ENCODE measurements around the gene NEU1. TPM values are rescaled to one million over a fixed set of nuclear protein-coding genes. Genes with fewer than 3 reads are reported as not detected.
A peak's percentile ranks its signal among the peaks of the same experiment; 100 is the strongest.

Gene NEU1
- polyA plus RNA-seq, 2 of the 4 experiments (the other 2 are of a cell fraction), result 15.8 to 19.2 TPM

DNA sequence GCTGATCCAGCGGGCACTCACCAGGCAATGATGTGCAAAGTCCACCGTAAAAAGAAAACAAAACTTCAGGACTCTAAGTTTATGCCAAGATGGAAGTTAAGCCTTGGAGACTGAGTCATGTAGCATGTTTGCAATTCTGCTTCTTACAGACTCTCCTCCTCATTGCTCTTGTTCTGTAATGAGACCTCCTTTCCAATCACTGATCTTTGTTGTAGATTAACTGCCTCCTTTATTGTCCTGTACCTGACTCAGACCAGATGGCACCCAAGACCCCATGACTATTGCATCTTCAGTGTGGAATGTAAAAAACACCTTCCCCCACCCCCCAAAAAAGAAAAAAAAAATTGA, 11.2 kb downstream of the NEU1 start:
- Histone ChIP-seq H3K9me3 (no peaks in the 10 kb centered on the region), H3K4me2 (peak overlapping the region; percentile 51; the same call in 2 of the 3 replicates), H3K4me1 (peaks cover 11% of the 10 kb centered on the region; the same call in 1 of the 3 replicates), H3K27ac (0 out of 6 replicates have a peak overlapping the region, but pooled peaks of 1 of the 2 experiments have one; percentile 55), H3K4me3 (no peak overlapping the region)
- TF ChIP-seq PHF8 (IDR thresholded peaks at IDR 0.05; ENCODE audit: borderline replicate concordance, low read depth), result no peak
- TF ChIP-seq MAZ (IDR thresholded peaks at IDR 0.05; ENCODE audit: borderline replicate concordance, low read depth, low read length), result no peak
- TF ChIP-seq, protein P1, sequence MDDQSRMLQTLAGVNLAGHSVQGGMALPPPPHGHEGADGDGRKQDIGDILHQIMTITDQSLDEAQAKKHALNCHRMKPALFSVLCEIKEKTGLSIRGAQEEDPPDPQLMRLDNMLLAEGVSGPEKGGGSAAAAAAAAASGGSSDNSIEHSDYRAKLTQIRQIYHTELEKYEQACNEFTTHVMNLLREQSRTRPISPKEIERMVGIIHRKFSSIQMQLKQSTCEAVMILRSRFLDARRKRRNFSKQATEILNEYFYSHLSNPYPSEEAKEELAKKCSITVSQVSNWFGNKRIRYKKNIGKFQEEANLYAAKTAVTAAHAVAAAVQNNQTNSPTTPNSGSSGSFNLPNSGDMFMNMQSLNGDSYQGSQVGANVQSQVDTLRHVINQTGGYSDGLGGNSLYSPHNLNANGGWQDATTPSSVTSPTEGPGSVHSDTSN (IDR thresholded peaks at IDR 0.05), result no peak
- TF ChIP-seq ZC3H11A (IDR thresholded peaks at IDR 0.05), result no peak
- no peak for TF ChIP-seq NPAS2 (CRISPR knock-in tag; IDR thresholded peaks at IDR 0.05; ENCODE audit: borderline replicate concordance)
- TF ChIP-seq EP300 (IDR thresholded peaks at IDR 0.05), result no peak
- TF ChIP-seq, protein P2, sequence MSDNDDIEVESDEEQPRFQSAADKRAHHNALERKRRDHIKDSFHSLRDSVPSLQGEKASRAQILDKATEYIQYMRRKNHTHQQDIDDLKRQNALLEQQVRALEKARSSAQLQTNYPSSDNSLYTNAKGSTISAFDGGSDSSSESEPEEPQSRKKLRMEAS (IDR thresholded peaks at IDR 0.05), result no peak
- TF ChIP-seq FOSB (CRISPR knock-in tag; IDR thresholded peaks at IDR 0.05), result no peak
- TF ChIP-seq HDAC2 (IDR thresholded peaks at IDR 0.05), result no peak
- TF ChIP-seq EHF (CRISPR knock-in tag; IDR thresholded peaks at IDR 0.05), result no peak
- no peak for TF ChIP-seq POLR2A (IDR thresholded peaks at IDR 0.05; ENCODE audit: low read length)
- no peak for TF ChIP-seq KDM5A (IDR thresholded peaks at IDR 0.05)
- TF ChIP-seq BHLHE40 (IDR thresholded peaks at IDR 0.05; ENCODE audit: low read depth, low read length), result no peak
- ChIA-PET CTCF (interaction anchor here (0.6 kb wide), 1 partner anchor 275 kb away, joined by 4 read pairs; no protein-coding TSS in a partner anchor), POLR2A (no interaction called here)
- ATAC-seq (peak; percentile 54 to 66; a peak in 4 of 6 replicates), DNase-seq (ENCODE audit: low read depth in 1 of 2, low spot score in 1 of 2) (no peak), FAIRE-seq (no peak)
- 5% methylated on average over 2 of the region's 2 CpGs for WGBS (ENCODE audit: missing lambda C conversion rate)

DNA sequence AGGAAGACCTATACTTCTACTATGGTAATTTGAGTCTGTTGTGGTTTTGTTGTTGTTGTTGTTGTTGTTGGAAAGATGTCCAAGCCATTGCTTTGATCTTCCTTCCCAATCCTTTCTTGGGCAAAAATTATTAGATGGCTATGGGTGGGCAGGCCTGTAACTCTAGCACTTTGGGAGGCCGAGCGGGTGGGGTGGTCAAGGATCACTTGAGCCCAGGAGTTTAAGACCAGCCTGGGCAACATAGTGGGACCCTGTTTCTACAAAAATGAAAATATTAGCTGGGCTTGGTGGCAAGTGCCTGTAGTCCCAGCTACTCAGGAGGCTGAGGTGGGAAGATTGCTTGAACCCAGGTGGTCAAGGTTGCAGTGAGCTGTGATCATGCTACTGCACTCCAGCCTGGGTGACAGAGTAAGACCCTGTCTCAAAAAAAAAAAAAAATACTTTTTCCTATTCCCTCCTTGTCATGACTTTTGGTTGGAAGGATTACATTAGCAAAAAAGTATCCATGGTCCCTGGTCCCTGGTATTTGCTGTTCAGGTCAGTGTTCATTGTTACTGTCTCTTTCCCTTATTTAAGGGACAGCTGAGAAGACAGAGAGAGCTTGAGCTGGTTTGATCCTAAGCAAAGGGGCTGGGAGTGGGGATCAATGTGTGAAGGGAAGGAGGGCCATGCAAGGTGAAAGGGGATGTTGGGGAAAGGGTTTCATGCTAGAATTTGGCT, 11.7 kb downstream of the NEU1 start:
- no peaks in the 10 kb centered on the region for H3K9me3 ChIP-seq
- DNase-seq (ENCODE audit: low read depth in 1 of 2, low spot score in 1 of 2) (no peak), FAIRE-seq (no peak), ATAC-seq (peak in 1 of 2 experiments; percentile 56; a peak in 1 of 6 replicates)
- 92% methylated on average over 2 of the region's 2 CpGs for WGBS (ENCODE audit: missing lambda C conversion rate)
- H3K27ac ChIP-seq, result no peak overlapping the region
- H3K4me2 ChIP-seq, result peak overlapping the region; percentile 51; the same call in 2 of the 3 replicates
- H3K4me3 ChIP-seq, result no peak overlapping the region
- TF ChIP-seq, protein P3, sequence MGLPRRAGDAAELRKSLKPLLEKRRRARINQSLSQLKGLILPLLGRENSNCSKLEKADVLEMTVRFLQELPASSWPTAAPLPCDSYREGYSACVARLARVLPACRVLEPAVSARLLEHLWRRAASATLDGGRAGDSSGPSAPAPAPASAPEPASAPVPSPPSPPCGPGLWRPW (IDR thresholded peaks at IDR 0.05), result no peak
- POLR2A ChIA-PET, result no interaction called here
- CTCF ChIA-PET, result interaction anchor here (0.6 kb wide), 1 partner anchor 276 kb away, joined by 4 read pairs; no protein-coding TSS in a partner anchor
- H3K4me1 ChIP-seq, result peaks cover 11% of the 10 kb centered on the region; the same call in 1 of the 3 replicates

DNA sequence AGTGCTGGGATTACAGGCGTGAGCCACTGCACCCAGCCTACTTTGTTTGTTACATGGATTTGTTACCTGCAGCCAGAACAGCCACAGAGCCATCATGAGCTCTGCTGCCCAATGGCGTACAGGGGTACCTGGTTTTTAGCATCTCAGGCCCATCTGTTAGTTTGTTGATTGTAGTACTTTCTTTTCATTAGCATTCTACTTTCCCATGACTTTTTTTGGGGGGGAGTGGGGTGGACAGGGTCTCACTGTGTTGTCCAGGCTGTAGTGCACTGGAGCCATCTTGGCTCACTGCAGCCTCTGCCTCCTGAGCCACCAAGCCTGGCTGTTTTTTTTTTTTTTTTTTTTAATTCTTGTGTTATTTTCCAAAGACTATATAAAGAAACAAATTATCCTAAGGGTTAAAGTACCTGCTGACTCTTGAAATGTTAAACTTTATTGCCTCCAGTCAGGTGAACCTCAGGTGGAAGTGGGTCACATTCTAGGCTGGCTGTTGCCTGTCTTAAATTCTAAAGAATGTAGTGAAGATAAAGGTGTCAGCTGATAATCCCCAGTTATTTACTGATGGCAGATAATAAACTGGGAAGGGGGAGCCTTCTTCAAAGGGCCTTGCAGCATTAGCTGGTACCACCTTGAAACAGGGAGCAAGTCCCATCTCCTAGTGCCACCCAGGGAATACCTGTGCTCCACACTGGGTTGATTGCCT, 15.2 kb downstream of the NEU1 start:
- 69% methylated on average over 2 of the region's 2 CpGs for WGBS (ENCODE audit: missing lambda C conversion rate)
- POLR2A ChIA-PET, result no interaction called here
- FAIRE-seq, result no peak

DNA sequence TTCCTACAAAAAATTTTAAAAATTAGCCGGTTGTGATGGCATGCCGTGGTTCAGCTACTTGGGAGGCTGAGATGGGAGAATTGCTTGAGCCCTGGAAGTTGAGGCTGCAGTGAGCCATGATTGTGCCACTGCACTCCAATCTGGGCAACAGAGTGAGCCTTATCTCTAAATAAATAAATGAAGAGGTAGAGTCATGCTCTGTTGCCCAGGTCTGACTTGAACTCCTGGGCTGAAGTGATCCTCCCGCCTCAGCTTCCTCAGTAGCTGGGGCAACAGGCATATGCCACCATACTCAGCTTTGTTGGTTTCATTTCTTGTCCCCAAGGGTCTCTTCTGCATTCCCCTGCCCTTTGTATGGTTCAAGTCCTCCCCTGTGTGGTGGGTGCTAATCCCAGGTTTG, 18.1 kb downstream of the NEU1 start:
- H3K4me3 ChIP-seq, result no peak overlapping the region
- FAIRE-seq (no peak), ATAC-seq (no peak; a peak in 1 of 6 replicates), DNase-seq (ENCODE audit: low read depth in 1 of 2, low spot score in 1 of 2) (no peak)
- CTCF ChIA-PET, result interaction anchor here (1.3 kb wide), 1 partner anchor 38 kb away, joined by 3 read pairs; the partner anchor contains the start of gene LSM2
- no peak for TF ChIP-seq ZNF302 (CRISPR knock-in tag; IDR thresholded peaks at IDR 0.05)
- TF ChIP-seq, protein P4, sequence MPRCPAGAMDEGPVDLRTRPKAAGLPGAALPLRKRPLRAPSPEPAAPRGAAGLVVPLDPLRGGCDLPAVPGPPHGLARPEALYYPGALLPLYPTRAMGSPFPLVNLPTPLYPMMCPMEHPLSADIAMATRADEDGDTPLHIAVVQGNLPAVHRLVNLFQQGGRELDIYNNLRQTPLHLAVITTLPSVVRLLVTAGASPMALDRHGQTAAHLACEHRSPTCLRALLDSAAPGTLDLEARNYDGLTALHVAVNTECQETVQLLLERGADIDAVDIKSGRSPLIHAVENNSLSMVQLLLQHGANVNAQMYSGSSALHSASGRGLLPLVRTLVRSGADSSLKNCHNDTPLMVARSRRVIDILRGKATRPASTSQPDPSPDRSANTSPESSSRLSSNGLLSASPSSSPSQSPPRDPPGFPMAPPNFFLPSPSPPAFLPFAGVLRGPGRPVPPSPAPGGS (IDR thresholded peaks at IDR 0.05), result no peak
- TF ChIP-seq EHF (CRISPR knock-in tag; IDR thresholded peaks at IDR 0.05), result no peak
- TF ChIP-seq FOSB (CRISPR knock-in tag; IDR thresholded peaks at IDR 0.05), result no peak
- no peak for TF ChIP-seq RCOR1 (IDR thresholded peaks at IDR 0.05; ENCODE audit: low read depth, low read length)
- no peak for TF ChIP-seq POLR2A (IDR thresholded peaks at IDR 0.05; ENCODE audit: low read length)
- no peak for TF ChIP-seq CEBPB (IDR thresholded peaks at IDR 0.05)
- TF ChIP-seq, protein P5, sequence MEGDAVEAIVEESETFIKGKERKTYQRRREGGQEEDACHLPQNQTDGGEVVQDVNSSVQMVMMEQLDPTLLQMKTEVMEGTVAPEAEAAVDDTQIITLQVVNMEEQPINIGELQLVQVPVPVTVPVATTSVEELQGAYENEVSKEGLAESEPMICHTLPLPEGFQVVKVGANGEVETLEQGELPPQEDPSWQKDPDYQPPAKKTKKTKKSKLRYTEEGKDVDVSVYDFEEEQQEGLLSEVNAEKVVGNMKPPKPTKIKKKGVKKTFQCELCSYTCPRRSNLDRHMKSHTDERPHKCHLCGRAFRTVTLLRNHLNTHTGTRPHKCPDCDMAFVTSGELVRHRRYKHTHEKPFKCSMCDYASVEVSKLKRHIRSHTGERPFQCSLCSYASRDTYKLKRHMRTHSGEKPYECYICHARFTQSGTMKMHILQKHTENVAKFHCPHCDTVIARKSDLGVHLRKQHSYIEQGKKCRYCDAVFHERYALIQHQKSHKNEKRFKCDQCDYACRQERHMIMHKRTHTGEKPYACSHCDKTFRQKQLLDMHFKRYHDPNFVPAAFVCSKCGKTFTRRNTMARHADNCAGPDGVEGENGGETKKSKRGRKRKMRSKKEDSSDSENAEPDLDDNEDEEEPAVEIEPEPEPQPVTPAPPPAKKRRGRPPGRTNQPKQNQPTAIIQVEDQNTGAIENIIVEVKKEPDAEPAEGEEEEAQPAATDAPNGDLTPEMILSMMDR (IDR thresholded peaks at IDR 0.05), result no peak
- no peak for TF ChIP-seq NR3C1 (IDR thresholded peaks at IDR 0.05)
- no peak for TF ChIP-seq RAD21 (conservative IDR thresholded peaks at IDR 0.05 in 1 of 2, IDR thresholded peaks at IDR 0.05 in 1 of 2)
- POLR2A ChIA-PET, result no interaction called here
- peaks cover under 1% of the 10 kb centered on the region; the same call in 1 of the 3 replicates for H3K4me1 ChIP-seq
- 97% methylated on average over 3 of the region's 3 CpGs for WGBS (ENCODE audit: missing lambda C conversion rate)
- no peaks in the 10 kb centered on the region for H3K9me3 ChIP-seq
- no peak overlapping the region for H3K27ac ChIP-seq
- H3K4me2 ChIP-seq, result no peak overlapping the region

More for the DNA sequence above, 15.2 kb downstream of the NEU1 start:
- Histone ChIP-seq H3K9me3 (no peaks in the 10 kb centered on the region), H3K4me2 (no peak overlapping the region), H3K4me3 (no peak overlapping the region), H3K27ac (no peak overlapping the region), H3K4me1 (peaks cover 11% of the 10 kb centered on the region; the same call in 1 of the 3 replicates)
- TF ChIP-seq FOSL2 (IDR thresholded peaks at IDR 0.05) (no peak), FOSL2 (CRISPR knock-in tag; IDR thresholded peaks at IDR 0.05) (no peak), ZC3H11A (IDR thresholded peaks at IDR 0.05) (no peak), JUN (IDR thresholded peaks at IDR 0.05) (no peak), ESRRA (IDR thresholded peaks at IDR 0.05; ENCODE audit: borderline replicate concordance, low read length) (no peak), SMC3 (IDR thresholded peaks at IDR 0.05) (no peak)
- CTCF ChIA-PET, result interaction anchor here (0.7 kb wide), 1 partner anchor 124 kb away, joined by 3 read pairs; the partner anchor contains the start of gene DXO
- no peak for DNase-seq (ENCODE audit: low read depth in 1 of 2, low spot score in 1 of 2)
- no peak for ATAC-seq

All from A549 (cell line).